Peyer's patch (tissue), 4 donors: Measurements from ENCODE around the gene AUTS2. TPM values are rescaled to one million over a fixed set of nuclear protein-coding genes. Genes with fewer than 3 reads are reported as not detected.

Experiments used
- DNase-seq, 3 donors: peaks; one replicate each; pipeline ENCODE4 v3.0.0-alpha.2; 2017 to 2019
- H3K27ac ChIP-seq, 4 donors: fragments of 200-600 bp; sonication (generic); one replicate each; pipeline ENCODE4 v1.5.1; 2016 to 2019
- H3K27me3 ChIP-seq, 2 donors: fragments of 200-600 bp; sonication (generic); one replicate each; pipeline ENCODE4 v1.5.1; 2019
- H3K36me3 ChIP-seq, 3 donors: fragments of 200-600 bp; sonication (generic); one replicate each; pipeline ENCODE4 v1.5.1; 2016 to 2019
- H3K4me1 ChIP-seq, 4 donors: fragments of 200-600 bp; sonication (generic); one replicate each; pipeline ENCODE4 v1.5.1; 2016 to 2019
- H3K4me3 ChIP-seq, 4 donors: fragments of 200-600 bp; sonication (generic); 1 replicate in 3 of 4; 2 replicates in 1 of 4; pipeline ENCODE4 v1.5.1; 2016 to 2019; ENCODE audit warnings: mild to moderate bottlenecking in 1 of 4
- H3K9me3 ChIP-seq, 4 donors: fragments of 200-600 bp; sonication (generic); one replicate each; pipeline ENCODE4 v1.5.1; 2016 to 2019; ENCODE audit warnings: mild to moderate bottlenecking in 1 of 4
- CTCF ChIP-seq, 6 experiments: fragments of 450-650 bp in 4 of 6; fragments of 200-600 bp in 2 of 6; sonication (generic) in 1 of 6; IDR thresholded peaks; one replicate each; pipeline ENCODE4 v1.5.1; 2017 to 2019; ENCODE audit warnings: antibody characterized with exemption in 6 of 6, mild to moderate bottlenecking in 3 of 6, moderate library complexity in 1 of 6
- POLR2A ChIP-seq, 2 donors: fragments of 450-650 bp; IDR thresholded peaks; one replicate each; pipeline ENCODE4 v1.5.1; 2017; ENCODE audit warnings: antibody characterized with exemption in 2 of 2, mild to moderate bottlenecking in 2 of 2, moderate library complexity in 2 of 2
- total RNA-seq, 4 donors: library from RNA; depleted of rRNA; stranded (reverse); fragments of >200 nt; gene quantifications; one replicate each; pipeline ENCODE4 v1.1.0, GENCODE V29; 2016

Gene AUTS2
- total RNA-seq, 4 donors from 2014 or later = 55.9 to 90.0 (median 72.6) TPM

DNA sequence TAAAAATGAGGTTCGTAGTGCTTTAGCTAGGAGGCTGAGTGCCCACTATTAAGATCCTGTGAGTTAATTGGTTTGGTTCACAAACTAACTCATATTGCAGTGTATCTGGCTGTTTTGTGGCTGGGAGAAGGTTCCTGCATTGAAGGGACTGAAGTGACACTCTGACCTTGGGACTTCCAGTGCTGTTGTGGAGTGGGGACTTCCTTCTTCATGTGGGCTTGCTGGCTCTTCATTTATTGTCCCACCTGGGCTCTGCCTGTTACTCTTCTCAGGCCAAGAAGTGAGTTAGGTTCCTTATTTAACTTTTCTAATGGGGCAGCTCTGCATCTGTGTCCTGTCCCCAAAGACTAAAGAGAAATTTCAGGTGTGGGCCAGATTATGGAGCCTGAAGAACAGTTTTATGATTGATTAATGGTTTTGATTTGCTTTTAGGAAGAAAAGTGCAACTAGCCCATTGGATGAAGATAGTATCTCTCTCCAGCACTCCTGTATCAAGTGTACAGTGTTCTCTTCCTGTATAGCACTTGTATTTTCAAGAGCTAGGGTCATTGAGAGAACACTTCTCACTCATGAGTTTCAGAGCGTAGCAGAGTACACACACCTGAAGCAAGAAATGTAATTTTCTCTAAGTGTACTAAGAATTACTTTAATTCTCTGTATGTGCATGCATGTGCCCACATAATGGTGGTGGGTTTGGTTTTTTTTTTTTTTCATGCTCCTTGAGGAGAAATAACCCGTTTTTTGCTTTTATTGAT lies 54.8 kb downstream of the AUTS2 start:
- no peak for TF ChIP-seq POLR2A (IDR thresholded peaks at IDR 0.05)
- TF ChIP-seq CTCF (IDR thresholded peaks at IDR 0.05) = no peak
- no peak overlapping the region for H3K4me3 ChIP-seq
- no peaks in the 10 kb centered on the region for H3K9me3 ChIP-seq
- H3K27me3 ChIP-seq = no peaks in the 10 kb centered on the region
- no peak overlapping the region for H3K27ac ChIP-seq
- no peaks in the 10 kb centered on the region for H3K4me1 ChIP-seq
- no peak for DNase-seq
- no peaks in the 10 kb centered on the region for H3K36me3 ChIP-seq

- TF ChIP-seq POLR2A (IDR thresholded peaks at IDR 0.05) (no peak), CTCF (IDR thresholded peaks at IDR 0.05) (no peak)
- no peak overlapping the region for H3K4me3 ChIP-seq
- DNase-seq = no peak
- H3K36me3 ChIP-seq = no peaks in the 10 kb centered on the region
- H3K9me3 ChIP-seq = no peaks in the 10 kb centered on the region
- no peak overlapping the region for H3K27ac ChIP-seq
- H3K27me3 ChIP-seq = no peaks in the 10 kb centered on the region
- H3K4me1 ChIP-seq = no peaks in the 10 kb centered on the region
These were observed 55.5 kb downstream of the AUTS2 start for GRCh38 chr7:69653806-69654205.

DNA sequence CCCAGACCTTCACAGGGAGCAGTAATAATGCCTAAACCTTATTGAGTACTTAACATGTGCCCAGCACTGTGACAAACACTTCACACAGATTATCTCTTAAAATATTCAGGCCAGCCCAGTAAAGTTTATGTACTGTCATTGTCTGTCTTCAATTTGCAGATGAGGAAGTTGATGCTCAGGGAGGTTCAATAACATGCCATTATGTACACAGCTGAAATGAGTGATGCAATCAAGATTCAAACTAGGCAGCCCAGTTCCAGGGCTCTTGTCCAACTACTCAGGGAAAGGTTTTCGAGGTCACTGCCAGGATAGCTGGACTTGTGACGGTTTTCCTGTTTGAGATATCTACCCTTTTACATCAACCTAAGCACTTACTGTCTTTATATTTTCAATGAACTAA lies 56.1 kb downstream of the AUTS2 start:
- DNase-seq = no peak
- H3K4me1 ChIP-seq = no peaks in the 10 kb centered on the region
- H3K36me3 ChIP-seq = no peaks in the 10 kb centered on the region
- H3K9me3 ChIP-seq = no peaks in the 10 kb centered on the region
- H3K4me3 ChIP-seq = no peak overlapping the region
- H3K27ac ChIP-seq = no peak overlapping the region
- H3K27me3 ChIP-seq = no peaks in the 10 kb centered on the region
- TF ChIP-seq CTCF (IDR thresholded peaks at IDR 0.05) (no peak), POLR2A (IDR thresholded peaks at IDR 0.05) (no peak)

DNA sequence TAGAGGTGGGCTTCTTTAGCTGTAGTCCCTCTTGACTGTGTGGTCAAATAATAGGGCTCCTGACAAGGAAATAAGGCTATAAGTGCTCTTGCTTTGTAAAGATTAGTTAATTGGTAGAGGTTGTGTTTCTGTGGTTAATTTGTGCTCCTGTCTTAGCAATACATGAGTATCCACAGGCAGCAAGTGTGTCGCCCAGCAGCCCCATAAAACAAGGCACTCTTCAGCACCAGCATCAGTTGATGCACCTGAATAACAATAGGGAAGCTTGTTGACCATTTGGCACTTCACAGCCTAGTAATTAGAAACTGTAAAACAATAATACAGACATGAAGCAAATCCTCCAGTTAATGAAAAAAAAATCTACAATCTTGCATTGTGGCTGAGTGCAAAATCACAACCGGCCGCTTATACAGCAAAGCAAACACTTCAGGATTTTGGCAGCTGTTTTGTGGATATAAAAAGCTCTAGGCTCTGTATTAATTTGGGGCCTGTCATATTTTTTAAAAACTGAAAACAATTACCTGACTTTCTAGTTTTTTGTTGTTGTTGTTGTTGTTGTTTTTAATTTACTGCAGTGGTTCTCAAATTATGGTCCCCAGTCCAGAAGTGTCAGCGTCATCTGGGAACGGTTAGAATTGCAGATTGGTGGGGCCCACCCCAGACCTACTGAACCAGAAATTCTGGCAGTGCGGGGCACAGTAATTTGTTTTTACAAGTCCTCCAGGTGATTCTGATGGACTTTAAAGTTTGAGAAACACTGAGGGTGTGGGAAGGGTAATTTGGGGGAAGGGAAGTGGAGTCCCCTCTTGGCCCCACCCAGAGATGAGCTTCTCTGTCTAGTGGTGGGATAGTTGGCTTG lies 56.8 kb downstream of the AUTS2 start:
- TF ChIP-seq POLR2A (IDR thresholded peaks at IDR 0.05) (no peak), CTCF (IDR thresholded peaks at IDR 0.05) (no peak)
- H3K9me3 ChIP-seq = no peaks in the 10 kb centered on the region
- H3K27ac ChIP-seq = no peak overlapping the region
- no peaks in the 10 kb centered on the region for H3K27me3 ChIP-seq
- no peaks in the 10 kb centered on the region for H3K4me1 ChIP-seq
- DNase-seq = no peak
- no peak overlapping the region for H3K4me3 ChIP-seq
- H3K36me3 ChIP-seq = no peaks in the 10 kb centered on the region

DNA sequence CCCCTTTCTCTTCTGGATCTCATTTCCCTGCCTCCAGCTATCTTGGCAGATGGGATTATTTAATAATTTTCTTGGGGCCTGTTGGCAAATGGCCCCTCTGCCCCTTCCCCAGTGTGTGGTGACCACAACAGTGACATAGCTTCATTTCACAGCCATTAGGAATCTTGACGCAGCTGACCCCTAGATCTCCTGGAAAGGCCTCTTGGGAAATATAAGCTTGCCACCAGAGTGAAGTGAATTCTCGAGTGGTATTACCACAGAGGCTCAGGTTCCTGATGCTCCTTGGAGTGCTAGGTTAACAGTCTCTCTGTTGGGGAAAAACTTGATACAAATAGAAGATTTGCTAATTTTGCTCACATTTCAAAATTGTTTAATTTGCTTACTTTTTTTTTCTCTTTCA lies 57.8 kb downstream of the AUTS2 start:
- no peak for DNase-seq

More for the DNA sequence above, 57.8 kb downstream of the AUTS2 start:
- H3K9me3 ChIP-seq = no peaks in the 10 kb centered on the region
- H3K36me3 ChIP-seq = no peaks in the 10 kb centered on the region
- TF ChIP-seq POLR2A (IDR thresholded peaks at IDR 0.05) (no peak), CTCF (IDR thresholded peaks at IDR 0.05) (no peak)
- H3K27me3 ChIP-seq = no peaks in the 10 kb centered on the region
- H3K4me1 ChIP-seq = no peaks in the 10 kb centered on the region
- H3K4me3 ChIP-seq = no peak overlapping the region
- no peak overlapping the region for H3K27ac ChIP-seq
